Bronchus fibroblast of lung (primary cell): ENCODE results near the gene TSPAN7. TPM values are rescaled to one million over a fixed set of nuclear protein-coding genes. Genes with fewer than 3 reads are reported as not detected.

Source experiments
- total RNA-seq: library from RNA; depleted of rRNA; stranded (reverse); fragments of >200 nt; gene quantifications from 2 replicates; pipeline ENCODE4 v1.2.3, GENCODE V29; 2015

The TSPAN7 gene, protein sequence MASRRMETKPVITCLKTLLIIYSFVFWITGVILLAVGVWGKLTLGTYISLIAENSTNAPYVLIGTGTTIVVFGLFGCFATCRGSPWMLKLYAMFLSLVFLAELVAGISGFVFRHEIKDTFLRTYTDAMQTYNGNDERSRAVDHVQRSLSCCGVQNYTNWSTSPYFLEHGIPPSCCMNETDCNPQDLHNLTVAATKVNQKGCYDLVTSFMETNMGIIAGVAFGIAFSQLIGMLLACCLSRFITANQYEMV
- 0.17 TPM in 1 of 2 replicates, not detected in the other for total RNA-seq

DNA sequence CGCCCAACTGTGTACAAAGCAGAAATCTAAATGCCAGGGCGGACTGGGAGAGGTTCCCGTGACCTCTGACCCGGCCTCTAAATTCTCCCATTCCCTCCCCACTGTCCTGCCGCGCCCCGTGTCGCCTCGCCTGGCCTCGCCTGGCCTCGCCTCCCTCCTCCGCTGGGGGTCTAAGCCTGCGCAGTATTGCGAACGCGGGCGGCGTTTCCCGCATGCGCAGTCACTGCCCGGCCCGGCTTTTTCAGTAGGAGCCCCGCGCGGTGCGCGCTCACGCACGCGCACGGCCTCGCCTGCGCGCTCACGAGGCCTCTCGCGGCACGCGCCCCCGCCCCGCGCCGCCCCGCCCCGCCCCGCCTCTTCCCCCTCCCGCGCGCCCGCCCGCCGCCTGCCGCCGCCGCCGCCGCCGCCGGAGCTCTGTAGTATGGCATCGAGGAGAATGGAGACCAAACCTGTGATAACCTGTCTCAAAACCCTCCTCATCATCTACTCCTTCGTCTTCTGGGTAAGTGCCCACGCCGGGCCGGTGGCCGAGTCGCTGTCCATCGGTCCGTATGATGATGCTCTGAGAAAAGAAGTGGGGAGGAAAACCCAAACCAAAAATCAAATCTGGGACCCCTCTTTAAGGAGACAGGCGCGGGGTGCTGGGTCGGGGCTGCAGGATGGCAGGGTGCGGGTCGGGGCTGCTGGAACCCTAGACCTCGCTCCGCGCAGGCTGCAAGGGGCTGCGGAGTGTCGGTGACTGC, at the start of gene TSPAN7:
Gene TSPAN7 (plus strand): TSS at position 417 of the 743 bp plus-strand sequence. CDS start 5 bp downstream, at position 422.

Other genes starting within 250 kb of the TSPAN7 start
- 4.5 TPM in 2 replicates for gene RPGR, start 234.0 kb upstream of the TSPAN7 start, total RNA-seq
- not detected in 2 replicates for gene OTC, start 208.9 kb upstream of the TSPAN7 start, total RNA-seq
- 97.5 and 98.5 TPM in 2 replicates for gene MID1IP1, start 239.9 kb downstream of the TSPAN7 start, total RNA-seq